K562 (cell line): ENCODE measurements around the gene SMURF1. TPM values are rescaled to one million over a fixed set of nuclear protein-coding genes. Genes with fewer than 3 reads are reported as not detected.

Experiments
- ATAC-seq: fragments of 200-7000 bp; cut with Tn5 transposase; 3 replicates; pipeline ENCODE4 v1.9.1; 2020; ENCODE audit warnings: moderate library complexity
- BruUV-seq: library from RNA; stranded (reverse); fragments of 400-500 nt; replicated peaks from 2 replicates; lab custom pipeline; 2021; lab: Mats Ljungman, UMichigan
- CTCF ChIA-PET: fragments of 300-600 bp; formaldehyde crosslinking; extraction: SDS; loops from one replicate; lab custom pipeline; 2021; ENCODE audit warnings: low intra/inter-chr PET ratio; lab: Yijun Ruan, JAX
- POLR2A ChIA-PET: fragments of 300-600, 350-650 bp; sonication (Branson Sonifier 250); formaldehyde crosslinking; extraction: SDS; loops from one replicate; lab custom pipeline; 2021; ENCODE audit warnings: antibody characterized with exemption, inconsistent platforms; lab: Yijun Ruan, JAX
- DNase-seq, 4 experiments: peaks; one replicate each; pipeline versions ENCODE4 v3.0.0 to v3.0.0-alpha.2; 2011 to 2018; ENCODE audit warnings: low spot score in 3 of 4, mixed read lengths in 3 of 4; ENCODE audit errors: extremely low read depth in 1 of 4
- FAIRE-seq: peaks from 2 replicates; lab custom pipeline; 2011; peaks lifted over from hg19 to GRCh38; lab: Jason Lieb, UNC
- H2AFZ ChIP-seq: 2 replicates; pipeline ENCODE4 v1.6.0; 2011; ENCODE audit warnings: low read depth, low read length, control low read depth, inconsistent platforms
- H3K27ac ChIP-seq: fragments of 200-600 bp; 3 replicates; pipeline ENCODE4 v1.8.0; 2011; ENCODE audit warnings: low read depth, mild to moderate bottlenecking, control low read depth, inconsistent platforms, low read length, moderate library complexity, mixed read lengths; ENCODE audit errors: extremely low read depth
- H3K27me3 ChIP-seq, 2 experiments: fragments of 300-600 bp in 1 of 2; 2 replicates in 1 of 2; 3 replicates in 1 of 2; pipeline versions ENCODE4 v1.6.0 to v1.8.0; 2011; ENCODE audit warnings: inconsistent platforms in 2 of 2, low read length in 2 of 2, mild to moderate bottlenecking in 1 of 2, mixed read lengths in 1 of 2, moderate library complexity in 1 of 2; ENCODE audit not compliant: control insufficient read depth in 2 of 2, insufficient read depth in 2 of 2
- H3K36me3 ChIP-seq: fragments of 300-600 bp; 3 replicates; pipeline ENCODE4 v1.8.0; 2011; ENCODE audit warnings: mild to moderate bottlenecking, low read length, inconsistent platforms; ENCODE audit not compliant: control insufficient read depth, insufficient read depth
- H3K4me1 ChIP-seq, 2 experiments: fragments of 200-600 bp in 1 of 2; replicated peaks in 1 of 2; 2 replicates in 1 of 2; 3 replicates in 1 of 2; pipeline versions ENCODE4 v1.5.1 to v1.8.0; 2011; ENCODE audit warnings: inconsistent platforms in 2 of 2, low read length in 2 of 2, mild to moderate bottlenecking in 1 of 2, mixed read lengths in 1 of 2, moderate library complexity in 1 of 2; ENCODE audit not compliant: control insufficient read depth in 2 of 2, insufficient read depth in 2 of 2
- H3K4me2 ChIP-seq: 2 replicates; pipeline ENCODE4 v1.6.1; 2011; ENCODE audit warnings: low read length, control low read depth, inconsistent platforms, mixed read lengths; ENCODE audit not compliant: insufficient read depth
- H3K4me3 ChIP-seq: fragments of 200-600 bp; sonication (generic), shearing (Covaris generic); 2 replicates; pipeline ENCODE4 v1.5.1; 2016; ENCODE audit warnings: control low read depth, inconsistent platforms
- H3K79me2 ChIP-seq: fragments of 200-600 bp; 3 replicates; pipeline ENCODE4 v1.8.0; 2011; ENCODE audit warnings: low read length, inconsistent platforms; ENCODE audit not compliant: control insufficient read depth, insufficient read depth
- H3K9ac ChIP-seq, 2 experiments: 2 replicates each; pipeline versions ENCODE4 v1.6.0 to v1.6.1; 2011; ENCODE audit warnings: low read depth in 2 of 2, low read length in 2 of 2, control low read depth in 1 of 2, inconsistent platforms in 1 of 2, mild to moderate bottlenecking in 1 of 2, mixed read lengths in 1 of 2; ENCODE audit not compliant: insufficient read depth in 1 of 2
- H3K9me1 ChIP-seq: one replicate; pipeline ENCODE4 v1.6.0; 2011; ENCODE audit warnings: inconsistent platforms, mild to moderate bottlenecking, low read length, moderate library complexity; ENCODE audit not compliant: control insufficient read depth, insufficient read depth
- H3K9me3 ChIP-seq: replicated peaks from 2 replicates; pipeline ENCODE4 v1.5.1; 2011; ENCODE audit warnings: low read depth, low read length, inconsistent platforms; ENCODE audit not compliant: control insufficient read depth, insufficient read depth
- H4K20me1 ChIP-seq: replicated peaks from 2 replicates; pipeline ENCODE4 v1.6.1; 2011; ENCODE audit warnings: low read length, inconsistent platforms, mixed read lengths; ENCODE audit not compliant: control insufficient read depth, insufficient read depth
- ARID3B ChIP-seq: fragments of 250-450 bp; sonication (Bioruptor Pico); IDR thresholded peaks from 2 replicates; pipeline ENCODE4 v1.4.0; 2020; ENCODE audit warnings: borderline replicate concordance
- CBX1 ChIP-seq: sonication (generic); IDR thresholded peaks from 2 replicates; pipeline ENCODE4 v1.6.1; 2016; ENCODE audit warnings: antibody characterized with exemption, low read depth, mild to moderate bottlenecking
- CCAR2 ChIP-seq: fragments of 200-400 bp; formaldehyde crosslinking; IDR thresholded peaks from 2 replicates; pipeline ENCODE4 v1.6.1; 2017; ENCODE audit warnings: mild to moderate bottlenecking, low read depth, low read length
- MCM2 ChIP-seq: fragments of 450-650 bp; IDR thresholded peaks from 2 replicates; pipeline ENCODE4 v1.6.1; 2017; ENCODE audit warnings: low read depth, mild to moderate bottlenecking
- MCM7 ChIP-seq, 2 experiments: fragments of 450-650 bp; IDR thresholded peaks; 2 replicates each; pipeline ENCODE4 v1.6.1; 2016 to 2018
- POLR2G ChIP-seq: fragments of 200-400 bp; formaldehyde crosslinking; IDR thresholded peaks from 2 replicates; pipeline ENCODE4 v1.6.1; 2017; ENCODE audit warnings: low read depth, mild to moderate bottlenecking, antibody characterized with exemption, low read length, moderate library complexity
- SAP30 ChIP-seq: fragments of 200-600 bp; sonication (generic); IDR thresholded peaks from 2 replicates; pipeline ENCODE4 v1.6.1; 2012; ENCODE audit warnings: borderline replicate concordance, low read depth, mild to moderate bottlenecking, moderate library complexity, low read length, control low read depth, inconsistent platforms; ENCODE audit not compliant: insufficient read depth, poor library complexity, severe bottlenecking
- ZBTB17 ChIP-seq: fragments of 450-650 bp; formaldehyde crosslinking; IDR thresholded peaks from 2 replicates; pipeline ENCODE4 v1.4.0; 2020; ENCODE audit warnings: mild to moderate bottlenecking
- ZBTB8A ChIP-seq: fragments of 450-650 bp; IDR thresholded peaks from 2 replicates; pipeline ENCODE4 v1.6.1; 2018; ENCODE audit warnings: mild to moderate bottlenecking, moderate library complexity; ENCODE audit not compliant: partially characterized antibody
- ZNF253 ChIP-seq: fragments of 250-450 bp; sonication (Bioruptor Pico); conservative IDR thresholded peaks from 2 replicates; pipeline ENCODE4 v1.6.1; 2021; ENCODE audit warnings: mild to moderate bottlenecking
- ZNF436 ChIP-seq: fragments of 250-450, 450-650 bp; sonication (Bioruptor Pico); formaldehyde crosslinking; IDR thresholded peaks from 2 replicates; pipeline ENCODE4 v1.7.0; 2020; ENCODE audit warnings: mild to moderate bottlenecking
- WGBS: fragments of 100-300 bp; shearing (Covaris generic); methylation state at CpG from one replicate; pipeline ENCODE4 v1.1.6; 2016; ENCODE audit warnings: low coverage, mixed read lengths; ENCODE audit not compliant: insufficient coverage; ENCODE audit errors: missing lambda C conversion rate; 5-methylcytosine and 5-hydroxymethylcytosine counted together
- in situ Hi-C: fragments of 300-500 bp; cut with MboI; formaldehyde crosslinking; loops from 4 replicates; pipeline ENCODE4 v1.15.0; 2018; ENCODE audit warnings: inconsistent platforms, mixed read lengths
- intact Hi-C: fragments of 100-400 bp; cut with micrococcal nuclease; formaldehyde crosslinking; loops from 2 replicates; pipeline ENCODE4 v1.14.2; 2022
- polyA plus RNA-seq, 8 experiments: library from polyadenylated mRNA; depleted of rRNA in 4 of 8; stranded (reverse) in 5 of 8; unstranded in 3 of 8; fragments of >200 nt; fragmentation: Nextera tagmentation in 2 of 8; fragmentation: Illumina TruSeq in 1 of 8; extraction: Ambion mirVana in 2 of 8; extraction: Trizol in 1 of 8; gene quantifications; 2 replicates each; pipeline versions ENCODE4 v1.2.1 to v1.2.3, GENCODE V29; 2011 to 2014; ENCODE audit warnings: inconsistent platforms in 1 of 8, missing spikeins in 1 of 8
- total RNA-seq, 7 experiments: library from RNA; depleted of rRNA in 6 of 7; stranded (reverse); fragments of >200 nt in 6 of 7; fragmentation: Illumina TruSeq in 2 of 7; extraction: Trizol in 2 of 7; gene quantifications; 2 replicates each; pipeline versions ENCODE4 v1.2.1 to v1.2.3, GENCODE V29; 2011 to 2021; ENCODE audit warnings: low replicate concordance in 1 of 7
- TF ChIP-seq, protein P1 (sequence below): fragments of 250-450 bp; sonication (Bioruptor Pico); IDR thresholded peaks from 2 replicates; pipeline ENCODE4 v1.8.0; 2021; ENCODE audit warnings: moderate library complexity, mild to moderate bottlenecking, inconsistent platforms
- TF ChIP-seq, protein P2 (sequence below): fragments of 450-650 bp; conservative IDR thresholded peaks from 2 replicates; pipeline ENCODE4 v1.6.1; 2016; ENCODE audit warnings: missing genetic modification characterization, low read depth, mild to moderate bottlenecking, control low read depth, missing compliant biosample characterization

The SMURF1 gene
- total and polyA plus RNA-seq, 9 of the 15 experiments (the other 6 are each of a cell fraction or from before 2014, with no cell fraction given) = 1.0 to 20.1 (median 12.6) TPM

DNA sequence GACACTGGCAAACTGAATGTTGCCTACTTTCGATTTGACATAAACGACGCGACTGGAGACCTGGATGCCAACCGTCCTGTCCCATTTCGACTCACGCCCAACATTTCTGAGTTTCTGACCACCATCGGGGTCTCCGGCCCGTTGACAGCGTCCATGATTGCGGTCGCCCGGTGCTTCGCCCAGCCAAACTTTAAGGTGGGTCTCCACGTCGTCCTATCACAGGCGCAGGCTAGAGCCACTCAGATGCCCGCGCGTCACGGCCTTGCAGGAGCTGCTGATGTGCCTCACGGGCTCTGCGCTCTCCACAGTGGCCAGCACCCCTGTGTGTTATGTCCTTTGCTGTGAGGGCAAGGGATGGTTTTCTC is 132.6 kb downstream of the SMURF1 start:
- Histone ChIP-seq H3K36me3 (peaks cover 84% of the 10 kb centered on the region), H3K27ac (no peak overlapping the region), H3K79me2 (no peaks in the 10 kb centered on the region), H3K9ac (no peak overlapping the region), H3K4me2 (no peak overlapping the region), H2AFZ (no peak overlapping the region), H3K4me1 (peaks cover 0 to 6% of the 10 kb centered on the region in 2 experiments; a peak in 1 of 5 replicates), H3K9me1 (no peaks in the 10 kb centered on the region), H3K9me3 (no peaks in the 10 kb centered on the region), H4K20me1 (no peaks in the 10 kb centered on the region), H3K4me3 (no peak overlapping the region), H3K27me3 (no peaks in the 10 kb centered on the region)
- intact Hi-C loops = no loop called here
- ChIA-PET CTCF (no interaction called here), POLR2A (interaction anchor here (0.8 kb wide), 1 partner anchor 10 kb away, joined by 3 read pairs; no protein-coding TSS in a partner anchor)
- no peak for ATAC-seq
- DNase-seq = no peak
- BruUV-seq = no TSS peak
- no peak for FAIRE-seq
- 93% methylated on average over 20 of the region's 24 CpGs for WGBS
- TF ChIP-seq, protein P1, sequence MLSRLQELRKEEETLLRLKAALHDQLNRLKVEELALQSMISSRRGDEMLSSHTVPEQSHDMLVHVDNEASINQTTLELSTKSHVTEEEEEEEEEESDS (CRISPR knock-in tag) = no peak
- TF ChIP-seq POLR2G = 0 out of 2 replicates have a peak, but pooled peaks have one; percentile 14
- TF ChIP-seq, all 486 proteins: peak for 1
- in situ Hi-C loops = no loop called here

GRCh38 chr7:99010281-99010680 is 133.6 kb downstream of the SMURF1 start:
- no peaks in the 10 kb centered on the region for H3K27me3 ChIP-seq
- FAIRE-seq = no peak
- CTCF ChIA-PET = no interaction called here
- no peak overlapping the region for H3K4me2 ChIP-seq
- no peaks in the 10 kb centered on the region for H4K20me1 ChIP-seq
- in situ Hi-C loops = no loop called here
- BruUV-seq = no TSS peak
- DNase-seq = no peak
- no peak overlapping the region for H3K4me3 ChIP-seq
- intact Hi-C loops = no loop called here
- no peaks in the 10 kb centered on the region for H3K9me1 ChIP-seq
- no peaks in the 10 kb centered on the region for H3K79me2 ChIP-seq
- H3K4me1 ChIP-seq = peaks cover 0 to 6% of the 10 kb centered on the region in 2 experiments; a peak in 1 of 5 replicates
- no peak for ATAC-seq
- H3K36me3 ChIP-seq = peaks cover 88% of the 10 kb centered on the region
- no peak overlapping the region for H3K27ac ChIP-seq
- H3K9me3 ChIP-seq = no peaks in the 10 kb centered on the region
- POLR2A ChIA-PET = no interaction called here
- 92% methylated on average over 9 of the region's 9 CpGs for WGBS
- no peak overlapping the region for H2AFZ ChIP-seq
- peak overlapping the region in 1 of 2 experiments; percentile 47; a peak in 1 of 4 replicates for H3K9ac ChIP-seq
- TF ChIP-seq ZNF253 = no peak
- no peak for TF ChIP-seq ZNF436 (CRISPR knock-in tag)
- TF ChIP-seq, protein P2, sequence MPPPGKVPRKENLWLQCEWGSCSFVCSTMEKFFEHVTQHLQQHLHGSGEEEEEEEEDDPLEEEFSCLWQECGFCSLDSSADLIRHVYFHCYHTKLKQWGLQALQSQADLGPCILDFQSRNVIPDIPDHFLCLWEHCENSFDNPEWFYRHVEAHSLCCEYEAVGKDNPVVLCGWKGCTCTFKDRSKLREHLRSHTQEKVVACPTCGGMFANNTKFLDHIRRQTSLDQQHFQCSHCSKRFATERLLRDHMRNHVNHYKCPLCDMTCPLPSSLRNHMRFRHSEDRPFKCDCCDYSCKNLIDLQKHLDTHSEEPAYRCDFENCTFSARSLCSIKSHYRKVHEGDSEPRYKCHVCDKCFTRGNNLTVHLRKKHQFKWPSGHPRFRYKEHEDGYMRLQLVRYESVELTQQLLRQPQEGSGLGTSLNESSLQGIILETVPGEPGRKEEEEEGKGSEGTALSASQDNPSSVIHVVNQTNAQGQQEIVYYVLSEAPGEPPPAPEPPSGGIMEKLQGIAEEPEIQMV (tag) = no peak
- TF ChIP-seq ZBTB8A = no peak
- no peak for TF ChIP-seq CBX1
- TF ChIP-seq MCM2 = no peak
- TF ChIP-seq MCM7 (IDR thresholded peaks at IDR 0.05) = no peak
- TF ChIP-seq CCAR2 = no peak
- no peak for TF ChIP-seq SAP30
- TF ChIP-seq ARID3B (CRISPR knock-in tag) = no peak
- no peak for TF ChIP-seq ZBTB17 (CRISPR knock-in tag)
